HUES48 (cell line): ENCODE results near the gene MRPL36.

Source experiments
- H3K27ac ChIP-seq: one replicate; pipeline ENCODE4 v1.7.0; 2013; ENCODE audit warnings: low read depth, low read length, inconsistent platforms
- H3K27me3 ChIP-seq: 2 replicates; pipeline ENCODE4 v1.6.1; 2013; ENCODE audit warnings: mild to moderate bottlenecking, low read length; ENCODE audit not compliant: control insufficient read depth, insufficient read depth
- H3K36me3 ChIP-seq: 2 replicates; pipeline ENCODE4 v1.6.1; 2013; ENCODE audit warnings: low read length; ENCODE audit not compliant: control insufficient read depth, insufficient read depth
- H3K4me1 ChIP-seq: 2 replicates; pipeline ENCODE4 v1.6.1; 2013; ENCODE audit warnings: mild to moderate bottlenecking, low read length; ENCODE audit not compliant: control insufficient read depth, insufficient read depth
- H3K4me3 ChIP-seq: 2 replicates; pipeline ENCODE4 v1.5.1; 2013; ENCODE audit warnings: mild to moderate bottlenecking, low read depth, low read length
- H3K9ac ChIP-seq: 2 replicates; pipeline ENCODE4 v1.6.1; 2013; ENCODE audit warnings: mild to moderate bottlenecking, low read depth, low read length, moderate library complexity
- H3K9me3 ChIP-seq: 2 replicates; pipeline ENCODE4 v1.6.1; 2013; ENCODE audit warnings: low read length; ENCODE audit not compliant: control insufficient read depth, insufficient read depth

The MRPL36 gene

DNA sequence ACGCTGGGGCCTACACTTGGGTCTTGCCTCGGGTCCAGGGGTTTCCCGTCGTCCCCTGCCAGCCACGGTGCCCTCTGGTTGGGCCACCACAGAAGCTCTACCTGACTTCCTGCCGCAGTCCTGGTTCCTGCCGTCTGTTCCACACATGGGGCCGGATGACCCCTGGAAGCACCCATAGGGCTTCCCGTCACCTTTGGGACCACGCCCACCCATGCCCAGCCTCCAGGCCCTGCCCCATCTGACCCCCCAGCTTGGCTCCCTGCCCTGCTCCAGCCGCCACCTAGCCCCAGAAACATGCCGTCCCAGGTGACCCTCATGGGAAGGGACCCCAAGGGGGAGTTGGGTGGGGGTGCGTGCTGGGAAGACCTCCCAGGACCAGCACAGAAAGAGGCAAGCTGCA is 13.7 kb downstream of the MRPL36 start:
- Histone ChIP-seq H3K36me3 (no peaks in the 10 kb centered on the region), H3K27me3 (no peaks in the 10 kb centered on the region), H3K4me3 (no peak overlapping the region), H3K4me1 (peaks cover 20% of the 10 kb centered on the region), H3K27ac (no peak overlapping the region), H3K9me3 (no peaks in the 10 kb centered on the region), H3K9ac (no peak overlapping the region)

- no peaks in the 10 kb centered on the region for H3K9me3 ChIP-seq
- H3K36me3 ChIP-seq, result no peaks in the 10 kb centered on the region
- H3K27me3 ChIP-seq, result no peaks in the 10 kb centered on the region
- no peak overlapping the region for H3K27ac ChIP-seq
- H3K9ac ChIP-seq, result no peak overlapping the region
- H3K4me3 ChIP-seq, result no peak overlapping the region
- H3K4me1 ChIP-seq, result peaks cover 14% of the 10 kb centered on the region
These were observed 14.6 kb downstream of the MRPL36 start for GRCh38 chr5:1785062-1785461.

- Histone ChIP-seq H3K4me1 (peaks cover 9% of the 10 kb centered on the region; the same call in 1 of the 2 replicates), H3K9me3 (no peaks in the 10 kb centered on the region), H3K27ac (no peak overlapping the region), H3K9ac (no peak overlapping the region), H3K36me3 (no peaks in the 10 kb centered on the region), H3K27me3 (no peaks in the 10 kb centered on the region), H3K4me3 (no peak overlapping the region)
These were observed 15.2 kb downstream of the MRPL36 start for GRCh38 chr5:1784197-1785050.

GRCh38 chr5:1783216-1783554 is 16.5 kb downstream of the MRPL36 start:
- no peak overlapping the region for H3K27ac ChIP-seq
- no peaks in the 10 kb centered on the region for H3K4me1 ChIP-seq
- no peak overlapping the region for H3K4me3 ChIP-seq
- no peaks in the 10 kb centered on the region for H3K9me3 ChIP-seq
- H3K9ac ChIP-seq, result no peak overlapping the region
- no peaks in the 10 kb centered on the region for H3K36me3 ChIP-seq
- no peaks in the 10 kb centered on the region for H3K27me3 ChIP-seq

DNA sequence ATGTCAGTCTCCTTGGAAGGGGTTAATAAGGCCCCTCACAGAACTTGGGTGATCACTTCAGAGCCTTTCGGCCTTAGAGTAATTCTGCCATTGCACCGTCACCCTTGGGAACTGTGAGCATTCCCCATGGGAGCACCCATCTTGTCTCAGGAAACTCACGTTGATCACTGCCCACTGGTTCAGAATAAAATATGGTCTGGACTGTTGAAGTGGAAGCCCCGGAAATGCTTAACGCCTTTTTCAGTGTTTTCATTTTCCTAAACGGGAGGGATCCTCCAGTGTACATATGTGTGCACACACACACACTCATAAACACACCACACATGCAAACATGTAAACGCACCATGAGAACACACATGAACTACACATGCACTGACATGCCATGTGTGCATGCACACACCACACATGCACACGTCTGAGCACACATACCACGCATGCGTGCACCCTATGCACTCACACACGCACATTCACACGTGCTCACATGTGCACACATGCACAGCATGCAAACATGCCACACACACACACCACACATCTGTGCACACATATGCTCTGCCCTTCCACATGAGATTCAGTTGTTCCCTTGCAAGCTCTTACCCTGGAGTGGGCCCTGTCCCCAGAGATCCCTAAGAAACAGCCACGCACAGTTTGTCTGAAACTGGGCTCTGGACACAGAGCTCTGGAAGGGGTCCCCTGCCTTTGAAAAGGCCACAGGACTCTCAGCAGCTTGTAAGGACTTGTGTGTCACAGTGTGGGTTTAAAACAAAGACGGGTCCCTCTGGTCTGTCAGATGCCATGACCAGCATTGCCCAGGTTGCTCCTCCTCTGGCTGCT is 17.0 kb downstream of the MRPL36 start:
- Histone ChIP-seq H3K9me3 (no peaks in the 10 kb centered on the region), H3K27me3 (no peaks in the 10 kb centered on the region), H3K36me3 (no peaks in the 10 kb centered on the region), H3K9ac (no peak overlapping the region), H3K4me1 (no peaks in the 10 kb centered on the region), H3K27ac (no peak overlapping the region), H3K4me3 (no peak overlapping the region)

GRCh38 chr5:1781726-1782384 is 17.8 kb downstream of the MRPL36 start:
- Histone ChIP-seq H3K4me1 (no peaks in the 10 kb centered on the region), H3K4me3 (no peak overlapping the region), H3K27ac (no peak overlapping the region), H3K36me3 (no peaks in the 10 kb centered on the region), H3K27me3 (no peaks in the 10 kb centered on the region), H3K9me3 (no peaks in the 10 kb centered on the region), H3K9ac (no peak overlapping the region)

GRCh38 chr5:1781107-1781506 is 18.5 kb downstream of the MRPL36 start:
- no peaks in the 10 kb centered on the region for H3K36me3 ChIP-seq
- no peak overlapping the region for H3K4me3 ChIP-seq
- H3K9me3 ChIP-seq, result no peaks in the 10 kb centered on the region
- no peaks in the 10 kb centered on the region for H3K4me1 ChIP-seq
- H3K27ac ChIP-seq, result no peak overlapping the region
- no peaks in the 10 kb centered on the region for H3K27me3 ChIP-seq
- H3K9ac ChIP-seq, result no peak overlapping the region

- Histone ChIP-seq H3K4me1 (no peaks in the 10 kb centered on the region), H3K9me3 (no peaks in the 10 kb centered on the region), H3K4me3 (no peak overlapping the region), H3K9ac (no peak overlapping the region), H3K27me3 (no peaks in the 10 kb centered on the region), H3K36me3 (no peaks in the 10 kb centered on the region), H3K27ac (no peak overlapping the region)
These were observed 19.1 kb downstream of the MRPL36 start for GRCh38 chr5:1780614-1780930.

GRCh38 chr5:1779782-1780613 is 19.6 kb downstream of the MRPL36 start:
- Histone ChIP-seq H3K27ac (no peak overlapping the region), H3K36me3 (no peaks in the 10 kb centered on the region), H3K4me3 (no peak overlapping the region), H3K9ac (no peak overlapping the region), H3K9me3 (no peaks in the 10 kb centered on the region), H3K4me1 (no peaks in the 10 kb centered on the region), H3K27me3 (no peaks in the 10 kb centered on the region)

GRCh38 chr5:1779021-1779680 is 20.5 kb downstream of the MRPL36 start:
- Histone ChIP-seq H3K4me1 (no peaks in the 10 kb centered on the region), H3K4me3 (no peak overlapping the region), H3K36me3 (no peaks in the 10 kb centered on the region), H3K27ac (no peak overlapping the region), H3K9ac (no peak overlapping the region), H3K9me3 (no peaks in the 10 kb centered on the region), H3K27me3 (no peaks in the 10 kb centered on the region)
